Parathyroid adenoma (tissue), 2 donors: Measurements from ENCODE around the gene PUM1.
"Not testable (repeated sequence)": the region's sequence is repeated elsewhere in the genome, so short reads cannot be mapped to it uniquely, and the experiment has no call there.

Experiments used
- H2AFZ ChIP-seq: fragments of 300-600 bp; sonication (generic); one replicate; pipeline ENCODE4 v1.7.0; 2017; ENCODE audit warnings: antibody characterized with exemption, mild to moderate bottlenecking
- H3K27ac ChIP-seq: fragments of 300-600 bp; sonication (generic); one replicate; pipeline ENCODE4 v1.7.0; 2017
- H3K27me3 ChIP-seq: fragments of 300-600 bp; sonication (generic); one replicate; pipeline ENCODE4 v1.7.0; 2017; ENCODE audit warnings: low read length; ENCODE audit not compliant: control insufficient read depth, insufficient read depth
- H3K36me3 ChIP-seq: fragments of 300-600 bp; sonication (generic); one replicate; pipeline ENCODE4 v1.7.0; 2017; ENCODE audit warnings: low read length; ENCODE audit not compliant: control insufficient read depth, insufficient read depth
- H3K4me1 ChIP-seq: fragments of 300-600 bp; sonication (generic); one replicate; pipeline ENCODE4 v1.7.0; 2017; ENCODE audit warnings: control low read depth
- H3K4me2 ChIP-seq: fragments of 300-600 bp; sonication (generic); one replicate; pipeline ENCODE4 v1.7.0; 2017; ENCODE audit warnings: low read length
- H3K4me3 ChIP-seq: fragments of 300-600 bp; sonication (generic); one replicate; pipeline ENCODE4 v1.7.0; 2017; ENCODE audit warnings: low read depth, low read length
- H3K79me2 ChIP-seq: fragments of 300-600 bp; sonication (generic); one replicate; pipeline ENCODE4 v1.7.0; 2017; ENCODE audit warnings: control low read depth
- H3K9ac ChIP-seq: fragments of 300-600 bp; sonication (generic); one replicate; pipeline ENCODE4 v1.7.0; 2017; ENCODE audit warnings: mild to moderate bottlenecking
- H3K9me3 ChIP-seq: fragments of 300-600 bp; sonication (generic); one replicate; pipeline ENCODE4 v1.7.0; 2017; ENCODE audit warnings: low read length; ENCODE audit not compliant: control insufficient read depth
- TF ChIP-seq, protein P1 (sequence below): fragments of 300-600 bp; sonication (generic); IDR thresholded peaks from one replicate; pipeline ENCODE4 v1.7.0; 2017; ENCODE audit warnings: antibody characterized with exemption, mild to moderate bottlenecking
- donor health status: primary hyperparathyroidism.

PUM1 gene

DNA sequence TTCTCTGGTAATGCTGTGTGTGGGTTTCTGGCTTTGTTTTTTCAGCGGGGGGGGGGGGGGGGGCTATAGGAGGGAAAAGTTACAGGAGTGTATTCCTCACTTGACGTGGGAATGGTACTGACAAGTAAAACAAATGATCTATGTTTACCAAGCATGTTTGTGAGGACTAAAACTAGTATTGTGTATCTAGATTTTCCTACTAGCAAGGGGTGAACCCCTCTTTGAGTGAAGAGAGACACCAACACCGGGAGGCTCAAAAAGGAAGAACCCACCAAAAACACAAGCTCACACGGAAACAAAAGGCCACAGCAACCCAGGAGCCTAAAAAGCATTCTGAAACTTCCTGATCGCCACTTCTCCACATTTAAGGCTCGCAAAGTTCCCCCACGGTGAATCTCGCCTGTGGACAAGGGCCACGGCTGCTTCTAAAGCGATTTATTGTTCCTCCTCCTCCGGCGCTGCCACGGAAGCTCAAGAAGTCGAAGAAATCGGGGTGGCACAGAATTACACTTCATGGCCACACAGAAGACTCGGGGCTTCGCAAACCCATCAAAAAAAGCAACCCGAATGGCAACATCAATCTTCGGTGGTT lies 703 bp downstream of the PUM1 start:
- H3K79me2 ChIP-seq: peaks cover 32% of the 10 kb centered on the region
- H3K27ac ChIP-seq: peak overlapping the region; percentile 92
- peak overlapping the region; percentile 97 for H2AFZ ChIP-seq
- peak overlapping the region; percentile 98 for H3K4me2 ChIP-seq
- H3K27me3 ChIP-seq: no peaks in the 10 kb centered on the region
- H3K36me3 ChIP-seq: no peaks in the 10 kb centered on the region
- H3K9me3 ChIP-seq: no peaks in the 10 kb centered on the region
- TF ChIP-seq, protein P1, sequence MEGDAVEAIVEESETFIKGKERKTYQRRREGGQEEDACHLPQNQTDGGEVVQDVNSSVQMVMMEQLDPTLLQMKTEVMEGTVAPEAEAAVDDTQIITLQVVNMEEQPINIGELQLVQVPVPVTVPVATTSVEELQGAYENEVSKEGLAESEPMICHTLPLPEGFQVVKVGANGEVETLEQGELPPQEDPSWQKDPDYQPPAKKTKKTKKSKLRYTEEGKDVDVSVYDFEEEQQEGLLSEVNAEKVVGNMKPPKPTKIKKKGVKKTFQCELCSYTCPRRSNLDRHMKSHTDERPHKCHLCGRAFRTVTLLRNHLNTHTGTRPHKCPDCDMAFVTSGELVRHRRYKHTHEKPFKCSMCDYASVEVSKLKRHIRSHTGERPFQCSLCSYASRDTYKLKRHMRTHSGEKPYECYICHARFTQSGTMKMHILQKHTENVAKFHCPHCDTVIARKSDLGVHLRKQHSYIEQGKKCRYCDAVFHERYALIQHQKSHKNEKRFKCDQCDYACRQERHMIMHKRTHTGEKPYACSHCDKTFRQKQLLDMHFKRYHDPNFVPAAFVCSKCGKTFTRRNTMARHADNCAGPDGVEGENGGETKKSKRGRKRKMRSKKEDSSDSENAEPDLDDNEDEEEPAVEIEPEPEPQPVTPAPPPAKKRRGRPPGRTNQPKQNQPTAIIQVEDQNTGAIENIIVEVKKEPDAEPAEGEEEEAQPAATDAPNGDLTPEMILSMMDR: no peak
- no peaks in the 10 kb centered on the region for H3K4me1 ChIP-seq
- H3K4me3 ChIP-seq: peak overlapping the region; percentile 100
- peak overlapping the region; percentile 87 for H3K9ac ChIP-seq

DNA sequence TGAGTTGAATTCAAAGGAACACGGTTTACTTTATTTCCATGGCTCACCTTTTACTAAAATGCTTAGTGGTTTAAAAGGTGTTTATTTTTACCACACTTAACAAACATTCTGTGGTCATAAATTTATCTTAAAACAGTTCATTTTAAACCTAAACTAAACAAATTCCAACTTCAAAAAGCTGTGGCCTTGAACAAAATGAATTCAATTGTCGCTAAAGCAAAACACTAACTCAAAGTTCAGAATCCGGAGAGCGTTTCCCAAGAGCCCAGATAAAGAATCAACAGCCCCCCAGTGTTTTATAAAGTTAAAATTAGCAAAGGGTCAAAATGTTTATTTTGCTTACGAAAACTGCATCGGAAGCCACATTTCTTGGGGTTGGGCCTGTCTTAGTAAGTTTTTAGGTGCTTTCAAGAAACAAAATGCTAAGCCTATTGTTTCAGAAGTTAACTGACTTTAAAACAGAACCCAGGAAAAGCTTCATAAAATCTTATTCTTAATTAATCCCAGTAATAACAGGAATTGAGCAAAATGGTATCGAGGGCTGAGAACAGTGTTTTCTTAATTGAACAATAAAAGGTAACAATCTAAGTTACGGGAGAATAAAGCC lies 1.3 kb downstream of the PUM1 start:
- peaks cover 35% of the 10 kb centered on the region for H3K79me2 ChIP-seq
- peak overlapping the region; percentile 98 for H3K4me2 ChIP-seq
- H3K4me1 ChIP-seq: no peaks in the 10 kb centered on the region
- no peak overlapping the region for H2AFZ ChIP-seq
- peak overlapping the region; percentile 100 for H3K4me3 ChIP-seq
- TF ChIP-seq, protein P1: no peak
- no peak overlapping the region for H3K9ac ChIP-seq
- no peaks in the 10 kb centered on the region for H3K36me3 ChIP-seq
- H3K27ac ChIP-seq: no peak overlapping the region
- H3K9me3 ChIP-seq: no peaks in the 10 kb centered on the region
- no peaks in the 10 kb centered on the region for H3K27me3 ChIP-seq

GRCh38 chr1:31063631-31064030 lies 1.9 kb downstream of the PUM1 start:
- Histone ChIP-seq H3K4me3 (peak overlapping the region; percentile 100), H3K79me2 (peaks cover 39% of the 10 kb centered on the region), H3K9me3 (no peaks in the 10 kb centered on the region), H3K36me3 (no peaks in the 10 kb centered on the region), H3K27me3 (no peaks in the 10 kb centered on the region), H3K4me2 (peak overlapping the region; percentile 98), H2AFZ (no peak overlapping the region), H3K4me1 (no peaks in the 10 kb centered on the region), H3K27ac (no peak overlapping the region), H3K9ac (no peak overlapping the region)
- TF ChIP-seq, protein P1: no peak

DNA sequence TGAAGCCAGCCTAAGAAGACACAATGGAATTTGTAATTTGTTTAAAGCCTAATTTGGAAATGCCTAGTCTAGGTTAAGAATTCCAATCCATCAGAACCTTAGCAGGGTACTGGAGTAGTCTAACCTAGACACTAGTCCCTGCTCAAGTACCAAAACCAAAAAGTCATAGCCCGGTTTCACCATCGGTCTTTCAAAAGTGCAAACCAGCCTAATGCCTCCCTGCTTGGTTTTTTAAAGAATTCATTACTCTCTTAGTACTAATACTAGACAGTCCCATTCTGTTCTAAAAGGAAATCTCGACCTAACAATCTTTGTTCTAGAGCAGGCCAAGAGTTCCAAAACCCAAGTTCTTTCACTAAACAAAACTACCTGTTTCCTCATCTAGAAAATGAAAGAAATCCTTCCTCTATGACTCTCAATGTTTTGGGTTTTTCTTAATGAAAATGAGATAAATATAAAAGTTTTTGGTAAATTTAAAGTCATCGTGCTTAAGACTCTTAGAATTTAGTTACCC lies 2.6 kb downstream of the PUM1 start:
- H2AFZ ChIP-seq: no peak overlapping the region
- no peaks in the 10 kb centered on the region for H3K27me3 ChIP-seq
- H3K9me3 ChIP-seq: no peaks in the 10 kb centered on the region
- H3K27ac ChIP-seq: no peak overlapping the region
- H3K4me3 ChIP-seq: peak overlapping the region; percentile 100
- peaks cover 46% of the 10 kb centered on the region for H3K79me2 ChIP-seq
- H3K36me3 ChIP-seq: no peaks in the 10 kb centered on the region
- peak overlapping the region; percentile 98 for H3K4me2 ChIP-seq
- H3K4me1 ChIP-seq: no peaks in the 10 kb centered on the region
- TF ChIP-seq, protein P1: no peak
- no peak overlapping the region for H3K9ac ChIP-seq

GRCh38 chr1:31062162-31062866 lies 3.2 kb downstream of the PUM1 start:
- peaks cover 48% of the 10 kb centered on the region for H3K79me2 ChIP-seq
- H3K4me3 ChIP-seq: peak overlapping the region; percentile 100
- not testable (repeated sequence) for H2AFZ ChIP-seq, H3K9me3 ChIP-seq, H3K36me3 ChIP-seq, H3K9ac ChIP-seq, H3K27me3 ChIP-seq, H3K4me1 ChIP-seq, H3K27ac ChIP-seq
- H3K4me2 ChIP-seq: peak overlapping the region; percentile 98
